ENCODE measurements around the gene CLCN3. TPM values are rescaled to one million over a fixed set of nuclear protein-coding genes. Genes with fewer than 3 reads are reported as not detected.
"Not testable (repeated sequence)": the region's sequence is repeated elsewhere in the genome, so short reads cannot be mapped to it uniquely, and the experiment has no call there.

The CLCN3 gene
- total RNA-seq, 3 donors from 2014 or later (not counting 1 experiment from before 2014, with no cell fraction given): 20.7 to 26.0 (median 21.0) TPM

GRCh38 chr4:169768385-169768784 lies 148.0 kb downstream of the CLCN3 start:
- Mint-ChIP-seq H3K36me3 (no peaks in the 10 kb centered on the region), H3K27me3 (ENCODE audit: low read depth in 2 of 2) (peaks cover 12 to 26% of the 10 kb centered on the region in 2 donors), H3K4me3 (no peak overlapping the region), H3K27ac (no peak overlapping the region), H3K9me3 (no peaks in the 10 kb centered on the region), H3K4me1 (peaks cover 5% of the 10 kb centered on the region in 2 donors)
- Histone ChIP-seq H3K27ac (ENCODE audit: low read length) (no peak overlapping the region), H3K27me3 (ENCODE audit: control insufficient read depth, insufficient read depth, low read length) (no peaks in the 10 kb centered on the region), H3K36me3 (ENCODE audit: control insufficient read depth, insufficient read depth, low read length) (no peaks in the 10 kb centered on the region), H3K4me1 (ENCODE audit: control insufficient read depth, insufficient read depth, low read length) (no peaks in the 10 kb centered on the region), H3K9me3 (ENCODE audit: control insufficient read depth, insufficient read depth, low read length) (no peaks in the 10 kb centered on the region), H3K4me3 (ENCODE audit: low read length) (no peak overlapping the region)
- 88% methylated on average over 3 of the region's 3 CpGs for WGBS (ENCODE audit: insufficient coverage)
- DNase-seq (no peak), ATAC-seq (no peak)
- no peak for TF ChIP-seq CTCF (IDR thresholded peaks at IDR 0.05)
- intact Hi-C loops (cut with micrococcal nuclease): no loop called here

GRCh38 chr4:169770416-169770815 lies 150.0 kb downstream of the CLCN3 start:
- H3K27me3 ChIP-seq (ENCODE audit: control insufficient read depth, insufficient read depth, low read length): peaks cover 9% of the 10 kb centered on the region
- ATAC-seq: no peak
- H3K36me3 ChIP-seq (ENCODE audit: control insufficient read depth, insufficient read depth, low read length): no peaks in the 10 kb centered on the region
- Mint-ChIP-seq H3K27me3 (ENCODE audit: low read depth in 2 of 2) (peaks cover 19 to 37% of the 10 kb centered on the region in 2 donors), H3K9me3 (no peaks in the 10 kb centered on the region), H3K4me1 (peaks cover 5 to 15% of the 10 kb centered on the region in 2 donors), H3K27ac (no peak overlapping the region), H3K36me3 (no peaks in the 10 kb centered on the region), H3K4me3 (no peak overlapping the region)
- DNase-seq: no peak
- intact Hi-C loops (cut with micrococcal nuclease): no loop called here
- no peak overlapping the region for H3K4me3 ChIP-seq (ENCODE audit: low read length)
- peaks cover 10% of the 10 kb centered on the region for H3K4me1 ChIP-seq (ENCODE audit: control insufficient read depth, insufficient read depth, low read length)
- TF ChIP-seq CTCF (IDR thresholded peaks at IDR 0.05): no peak
- H3K27ac ChIP-seq (ENCODE audit: low read length): no peak overlapping the region
- H3K9me3 ChIP-seq (ENCODE audit: control insufficient read depth, insufficient read depth, low read length): no peaks in the 10 kb centered on the region

- ATAC-seq; H3K9me3 Mint-ChIP-seq; H3K36me3 ChIP-seq (ENCODE audit: control insufficient read depth, insufficient read depth, low read length); H3K4me3 ChIP-seq (ENCODE audit: low read length); DNase-seq; H3K9me3 ChIP-seq (ENCODE audit: control insufficient read depth, insufficient read depth, low read length); H3K36me3 Mint-ChIP-seq; H3K4me3 Mint-ChIP-seq; intact Hi-C loops (cut with micrococcal nuclease); H3K27ac Mint-ChIP-seq; H3K27ac ChIP-seq (ENCODE audit: low read length): not testable (repeated sequence)
- H3K4me1 ChIP-seq (ENCODE audit: control insufficient read depth, insufficient read depth, low read length): peaks cover 10% of the 10 kb centered on the region
- peaks cover 11 to 19% of the 10 kb centered on the region in 2 donors for H3K4me1 Mint-ChIP-seq
- 88% methylated on average over 10 of the region's 11 CpGs for WGBS (ENCODE audit: insufficient coverage)
- H3K27me3 ChIP-seq (ENCODE audit: control insufficient read depth, insufficient read depth, low read length): peaks cover 12% of the 10 kb centered on the region
- peaks cover 26 to 46% of the 10 kb centered on the region in 2 donors for H3K27me3 Mint-ChIP-seq (ENCODE audit: low read depth in 2 of 2)
Observed at GRCh38 chr4:169771556-169772080, 151.2 kb downstream of the CLCN3 start.

Other genes with a start within 250 kb of the CLCN3 start
- 10 to 100 TPM; 16.4 to 24.9 (median 19.0) TPM for gene NEK1, start 8.0 kb upstream of the CLCN3 start, total RNA-seq
- 10 to 100 TPM; 12.9 to 16.1 (median 14.6) TPM for gene HPF1, start 137.4 kb downstream of the CLCN3 start, total RNA-seq